H1 (cell line): Measurements from ENCODE around the gene TLK2. TPM values are rescaled to one million over a fixed set of nuclear protein-coding genes. Genes with fewer than 3 reads are reported as not detected.

Experiments used
- CTCF ChIA-PET: fragments of 300-600 bp; sonication (Branson Sonifier 250); formaldehyde crosslinking; loops from one replicate; lab custom pipeline; 2021; ENCODE audit not compliant: partially characterized antibody; lab: Charles Lee
- POLR2A ChIA-PET: fragments of 300-600 bp; sonication (Branson Sonifier 250); formaldehyde crosslinking; loops from one replicate; lab custom pipeline; 2021; ENCODE audit warnings: inconsistent platforms; ENCODE audit not compliant: partially characterized antibody; lab: Charles Lee
- DNase-seq, 2 experiments: peaks; one replicate each; pipeline versions ENCODE4 v3.0.0 to v3.0.0-alpha.2; 2010 to 2022; ENCODE audit warnings: low spot score in 2 of 2, low read depth in 1 of 2, mixed read lengths in 1 of 2
- FAIRE-seq: peaks from 2 replicates; lab custom pipeline; 2011; peaks lifted over from hg19 to GRCh38; lab: Jason Lieb, UNC
- H2AFZ ChIP-seq: 2 replicates; pipeline ENCODE4 v1.8.1; 2012; ENCODE audit warnings: low read length, inconsistent platforms
- H2AK5ac ChIP-seq: 2 replicates; pipeline ENCODE4 v1.6.1; 2013; ENCODE audit warnings: low read depth, low read length
- H2BK120ac ChIP-seq: replicated peaks from 2 replicates; pipeline ENCODE3; 2013; ENCODE audit warnings: low read depth, low read length, inconsistent platforms
- H2BK12ac ChIP-seq: 2 replicates; pipeline ENCODE4 v1.6.1; 2013; ENCODE audit warnings: low read depth, low read length
- H2BK15ac ChIP-seq: 2 replicates; pipeline ENCODE4 v1.6.1; 2013; ENCODE audit warnings: low read length
- H2BK20ac ChIP-seq: 2 replicates; pipeline ENCODE4 v1.6.1; 2013; ENCODE audit warnings: low read length
- H2BK5ac ChIP-seq: 2 replicates; pipeline ENCODE4 v1.6.1; 2013; ENCODE audit warnings: low read depth, low read length
- H3K14ac ChIP-seq: 2 replicates; pipeline ENCODE4 v1.6.1; 2013; ENCODE audit warnings: inconsistent platforms; ENCODE audit not compliant: insufficient read length
- H3K18ac ChIP-seq: 2 replicates; pipeline ENCODE4 v1.6.1; 2013; ENCODE audit warnings: low read length; ENCODE audit errors: extremely low read depth
- H3K23ac ChIP-seq: 2 replicates; pipeline ENCODE4 v1.6.1; 2013; ENCODE audit warnings: inconsistent platforms; ENCODE audit not compliant: insufficient read length
- H3K23me2 ChIP-seq: 2 replicates; pipeline ENCODE4 v1.6.1; 2013; ENCODE audit warnings: low read depth, low read length
- H3K27ac ChIP-seq: 2 replicates; pipeline ENCODE4 v1.6.1; 2011; ENCODE audit warnings: low read depth, low read length, inconsistent platforms
- H3K27me3 ChIP-seq, 4 experiments: replicated peaks in 1 of 4; 1 replicate in 1 of 4; 2 replicates in 3 of 4; pipeline versions ENCODE4 v1.6.1 to v1.8.1; 2011 to 2013; ENCODE audit warnings: low read length in 3 of 4, mild to moderate bottlenecking in 3 of 4, inconsistent platforms in 2 of 4, mixed read lengths in 2 of 4, moderate library complexity in 1 of 4; ENCODE audit not compliant: control insufficient read depth in 3 of 4, insufficient read depth in 3 of 4; ENCODE audit errors: extremely low read depth in 1 of 4
- H3K36me3 ChIP-seq, 4 experiments: 2 replicates each; pipeline versions ENCODE4 v1.6.1 to v1.8.1; 2011 to 2013; ENCODE audit warnings: mild to moderate bottlenecking in 4 of 4, low read length in 3 of 4, moderate library complexity in 2 of 4, control low read depth in 1 of 4, inconsistent platforms in 1 of 4; ENCODE audit not compliant: insufficient read depth in 4 of 4, control insufficient read depth in 2 of 4
- H3K4ac ChIP-seq: replicated peaks from 2 replicates; pipeline ENCODE3; 2013; ENCODE audit warnings: low read length, low read depth, mixed read lengths, inconsistent platforms; ENCODE audit not compliant: insufficient read length
- H3K4me1 ChIP-seq, 4 experiments: replicated peaks in 1 of 4; 1 replicate in 1 of 4; 2 replicates in 3 of 4; pipeline versions ENCODE4 v1.6.1 to v1.8.1; 2011 to 2013; ENCODE audit warnings: low read length in 3 of 4, inconsistent platforms in 2 of 4, mixed read lengths in 1 of 4; ENCODE audit not compliant: insufficient read depth in 4 of 4, control insufficient read depth in 3 of 4
- H3K4me2 ChIP-seq, 2 experiments: 2 replicates each; pipeline versions ENCODE4 v1.6.1 to v1.8.1; 2011 to 2013; ENCODE audit warnings: low read depth in 2 of 2, low read length in 2 of 2, control low read depth in 1 of 2, inconsistent platforms in 1 of 2, mild to moderate bottlenecking in 1 of 2; ENCODE audit not compliant: insufficient read depth in 1 of 2
- H3K4me3 ChIP-seq, 4 experiments: fragments of 200-600, 300-600 bp in 1 of 4; sonication (generic), shearing (Covaris generic), sonication (Bioruptor Twin) in 1 of 4; 2 replicates each; pipeline versions ENCODE4 v1.5.1 to v1.8.1; 2011 to 2016; ENCODE audit warnings: low read length in 4 of 4, low read depth in 3 of 4, control low read depth in 2 of 4, inconsistent platforms in 2 of 4, mild to moderate bottlenecking in 2 of 4, mixed read lengths in 1 of 4, moderate library complexity in 1 of 4; ENCODE audit not compliant: insufficient read depth in 2 of 4; ENCODE audit errors: extremely low read depth in 1 of 4
- H3K56ac ChIP-seq: replicated peaks from 2 replicates; pipeline ENCODE3; 2013; ENCODE audit warnings: low read depth, mild to moderate bottlenecking, mixed read lengths, low read length, inconsistent platforms; ENCODE audit not compliant: insufficient read length
- H3K79me1 ChIP-seq: 2 replicates; pipeline ENCODE4 v1.6.1; 2013; ENCODE audit warnings: low read depth, low read length, control low read depth
- H3K79me2 ChIP-seq, 2 experiments: 2 replicates each; pipeline versions ENCODE4 v1.6.1 to v1.8.1; 2012 to 2013; ENCODE audit warnings: low read length in 2 of 2, mild to moderate bottlenecking in 2 of 2, inconsistent platforms in 1 of 2; ENCODE audit not compliant: insufficient read depth in 2 of 2, control insufficient read depth in 1 of 2
- H3K9ac ChIP-seq, 4 experiments: replicated peaks in 1 of 4; 1 replicate in 1 of 4; 2 replicates in 3 of 4; pipeline versions ENCODE4 v1.6.1 to v1.8.1; 2011 to 2013; ENCODE audit warnings: low read depth in 3 of 4, low read length in 3 of 4, control low read depth in 2 of 4, mild to moderate bottlenecking in 2 of 4, moderate library complexity in 2 of 4, inconsistent platforms in 1 of 4; ENCODE audit errors: extremely low read depth in 1 of 4
- H3K9me3 ChIP-seq, 2 experiments: 2 replicates each; pipeline versions ENCODE4 v1.6.1 to v1.8.1; 2012 to 2013; ENCODE audit warnings: mild to moderate bottlenecking in 2 of 2, moderate library complexity in 2 of 2, control low read depth in 1 of 2, inconsistent platforms in 1 of 2, low read depth in 1 of 2, low read length in 1 of 2, mixed read lengths in 1 of 2; ENCODE audit not compliant: insufficient read depth in 2 of 2
- H4K20me1 ChIP-seq, 2 experiments: replicated peaks in 1 of 2; 2 replicates each; pipeline versions ENCODE3 to v1.8.1; 2011 to 2013; ENCODE audit warnings: inconsistent platforms in 2 of 2, low read length in 2 of 2, mild to moderate bottlenecking in 1 of 2; ENCODE audit not compliant: insufficient read depth in 2 of 2, control insufficient read depth in 1 of 2
- H4K5ac ChIP-seq: 2 replicates; pipeline ENCODE4 v1.6.1; 2013; ENCODE audit warnings: low read length, low read depth, mixed read lengths, inconsistent platforms; ENCODE audit not compliant: insufficient read length
- H4K8ac ChIP-seq: 2 replicates; pipeline ENCODE4 v1.8.0; 2013; ENCODE audit warnings: mild to moderate bottlenecking, moderate library complexity, low read length, inconsistent platforms; ENCODE audit not compliant: insufficient read depth; ENCODE audit errors: extremely low read depth
- H4K91ac ChIP-seq: replicated peaks from 2 replicates; pipeline ENCODE3; 2013; ENCODE audit warnings: low read length, mixed read lengths, inconsistent platforms; ENCODE audit not compliant: insufficient read length
- CBX8 ChIP-seq: fragments of 300-800, 300-1000 bp; sonication (generic); IDR thresholded peaks from 2 replicates; pipeline ENCODE4 v1.7.1; 2016; ENCODE audit warnings: low read depth, low read length, borderline replicate concordance
- CREB1 ChIP-seq: IDR thresholded peaks from 2 replicates; pipeline ENCODE4 v1.6.1; 2012; ENCODE audit warnings: inconsistent platforms
- EGR1 ChIP-seq: IDR thresholded peaks from 2 replicates; pipeline ENCODE4 v1.6.1; 2011; ENCODE audit warnings: low read depth, low read length, borderline replicate concordance
- EP300 ChIP-seq, 2 experiments: IDR thresholded peaks; 1 replicate in 1 of 2; 2 replicates in 1 of 2; pipeline ENCODE4 v1.6.1; 2011 to 2012; ENCODE audit warnings: low read depth in 2 of 2, low read length in 2 of 2, mild to moderate bottlenecking in 2 of 2, borderline replicate concordance in 1 of 2, inconsistent platforms in 1 of 2, moderate library complexity in 1 of 2
- FOSL1 ChIP-seq: IDR thresholded peaks from 2 replicates; pipeline ENCODE4 v1.6.1; 2011; ENCODE audit warnings: mild to moderate bottlenecking, low read depth, low read length, moderate library complexity; ENCODE audit not compliant: insufficient read depth
- GTF2F1 ChIP-seq: IDR thresholded peaks from 2 replicates; pipeline ENCODE4 v1.6.1; 2012; ENCODE audit warnings: low read depth, low read length, improper control_type of control experiment, borderline replicate concordance
- JUN ChIP-seq: IDR thresholded peaks from 2 replicates; pipeline ENCODE4 v1.6.1; 2011; ENCODE audit warnings: low read depth, mild to moderate bottlenecking, improper control_type of control experiment, low read length
- KDM4A ChIP-seq: IDR thresholded peaks from one replicate; pipeline ENCODE4 v1.7.1; 2012; ENCODE audit warnings: low read depth, mild to moderate bottlenecking, moderate library complexity, low read length, inconsistent platforms; ENCODE audit not compliant: severe bottlenecking
- MAFK ChIP-seq: IDR thresholded peaks from 2 replicates; pipeline ENCODE4 v1.6.1; 2012; ENCODE audit warnings: low read depth, mild to moderate bottlenecking, improper control_type of control experiment, low read length
- RAD21 ChIP-seq, 2 experiments: IDR thresholded peaks in 1 of 2; conservative IDR thresholded peaks in 1 of 2; 2 replicates each; pipeline ENCODE4 v1.6.1; 2011; ENCODE audit warnings: low read depth in 2 of 2, low read length in 2 of 2, improper control_type of control experiment in 1 of 2, inconsistent platforms in 1 of 2, mild to moderate bottlenecking in 1 of 2, moderate library complexity in 1 of 2
- RFX5 ChIP-seq: IDR thresholded peaks from 2 replicates; pipeline ENCODE4 v1.6.1; 2011; ENCODE audit warnings: low read depth, low read length, improper control_type of control experiment, borderline replicate concordance
- SP1 ChIP-seq: IDR thresholded peaks from 2 replicates; pipeline ENCODE4 v1.6.1; 2011; ENCODE audit warnings: low read depth, low read length
- WGBS, 2 experiments: shearing (Covaris generic) in 1 of 2; methylation state at CpG; one replicate each; pipeline versions ENCODE4 v1.1.6 to v1.1.7; 2013 to 2015; ENCODE audit warnings: low lambda C conversion rate in 2 of 2, mixed read lengths in 2 of 2, inconsistent platforms in 1 of 2, low coverage in 1 of 2, missing lambda C conversion rate in 1 of 2; ENCODE audit not compliant: insufficient replicate concordance in 2 of 2, insufficient coverage in 1 of 2, insufficient read length in 1 of 2; ENCODE audit errors: extremely low coverage in 1 of 2, missing lambda C conversion rate in 1 of 2; 5-methylcytosine and 5-hydroxymethylcytosine counted together
- polyA plus RNA-seq, 7 experiments: library from polyadenylated mRNA; depleted of rRNA in 3 of 7; stranded (reverse) in 5 of 7; unstranded in 2 of 7; fragments of >200 nt in 5 of 7; fragments of 200-250 nt in 2 of 7; gene quantifications; 1 replicate in 5 of 7; 2 replicates in 1 of 7; 4 replicates in 1 of 7; pipeline versions ENCODE4 v1.2.1 to v1.2.3, GENCODE V29; 2011 to 2013; ENCODE audit warnings: missing spikeins in 2 of 7, mixed read lengths in 2 of 7
- total RNA-seq: library from RNA; stranded (reverse); fragmentation: NEBNext Ultra II Directional; extraction: Animal tissue kit (Norgen Biotek cat#: 25700); gene quantifications from 2 replicates; pipeline ENCODE4 v1.2.1, GENCODE V29; 2021
- TF ChIP-seq, protein P1 (sequence below): IDR thresholded peaks from 2 replicates; pipeline ENCODE4 v1.6.1; 2012; ENCODE audit warnings: inconsistent platforms

The TLK2 gene
- total and polyA plus RNA-seq, 2 of the 8 experiments (the other 6 are each of a cell fraction or from before 2014, with no cell fraction given) = 43.1 to 59.9 TPM

DNA sequence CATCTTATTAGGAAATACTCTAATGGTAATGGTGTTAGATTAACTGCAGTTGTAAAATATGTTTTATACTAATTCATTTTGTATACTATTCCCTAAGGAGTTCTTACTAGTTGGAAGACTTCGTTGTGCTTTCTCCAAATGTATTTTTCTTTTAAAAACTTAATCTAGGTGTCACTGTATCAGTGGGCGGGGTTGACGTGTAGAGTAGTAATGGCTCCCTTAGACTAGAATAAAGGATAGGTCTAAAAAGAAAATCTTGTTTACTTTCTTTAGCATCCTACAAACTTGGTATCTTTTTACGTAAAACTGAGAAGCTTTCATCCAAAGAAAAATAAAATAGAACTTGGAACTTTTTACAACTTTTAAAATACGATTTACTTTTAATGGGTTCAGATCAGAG lies 93.9 kb downstream of the TLK2 start:
- no peak overlapping the region for H4K5ac ChIP-seq
- no peak overlapping the region for H3K18ac ChIP-seq
- no peak overlapping the region for H3K9ac ChIP-seq
- no peaks in the 10 kb centered on the region for H3K4me1 ChIP-seq
- no peak overlapping the region for H3K23ac ChIP-seq
- H3K14ac ChIP-seq = no peak overlapping the region
- H2BK12ac ChIP-seq = no peak overlapping the region
- H2AK5ac ChIP-seq = no peak overlapping the region
- no peak overlapping the region for H3K56ac ChIP-seq
- H3K36me3 ChIP-seq = peaks cover 0 to 31% (median 9%) of the 10 kb centered on the region in 4 experiments; a peak in 4 of 8 replicates
- H3K4ac ChIP-seq = no peak overlapping the region
- no peak overlapping the region for H3K4me3 ChIP-seq
- H3K79me1 ChIP-seq = no peaks in the 10 kb centered on the region
- no peaks in the 10 kb centered on the region for H3K9me3 ChIP-seq
- ChIA-PET CTCF (no interaction called here), POLR2A (interaction anchor here (0.8 kb wide), 1 partner anchor 9 kb away, joined by 3 read pairs; no protein-coding TSS in a partner anchor)
- H2AFZ ChIP-seq = no peak overlapping the region
- no peak overlapping the region for H4K8ac ChIP-seq
- no peak overlapping the region for H3K27ac ChIP-seq
- 90% methylated on average over 5 of the region's 5 CpGs; no CpG with 5 or more reads in 1 of the 2 experiments for WGBS, 2 experiments
- no peak overlapping the region for H2BK15ac ChIP-seq
- H2BK5ac ChIP-seq = no peak overlapping the region
- no peak for FAIRE-seq
- H4K20me1 ChIP-seq = peaks cover 0 to 3% of the 10 kb centered on the region in 2 experiments
- H3K4me2 ChIP-seq = no peak overlapping the region
- H2BK120ac ChIP-seq = no peak overlapping the region
- no peak for DNase-seq
- no peaks in the 10 kb centered on the region for H3K79me2 ChIP-seq
- H2BK20ac ChIP-seq = no peak overlapping the region
- no peaks in the 10 kb centered on the region for H3K27me3 ChIP-seq
- no peaks in the 10 kb centered on the region for H3K23me2 ChIP-seq
- no peak overlapping the region for H4K91ac ChIP-seq
- TF ChIP-seq FOSL1 (no peak), GTF2F1 (no peak), RAD21 (IDR thresholded peaks at IDR 0.05 in 1 of 2, conservative IDR thresholded peaks at IDR 0.05 in 1 of 2; ENCODE audit: low read depth in 2 of 2, low read length in 2 of 2) (no peak), RFX5 (no peak), CREB1 (no peak), CBX8 (no peak), EP300 (IDR thresholded peaks at IDR 0.05; ENCODE audit: borderline replicate concordance in 1 of 2, low read depth in 2 of 2, low read length in 2 of 2) (no peak), SP1 (no peak), MAFK (no peak), JUN (no peak), KDM4A (no peak), EGR1 (no peak)
- TF ChIP-seq, protein P1, sequence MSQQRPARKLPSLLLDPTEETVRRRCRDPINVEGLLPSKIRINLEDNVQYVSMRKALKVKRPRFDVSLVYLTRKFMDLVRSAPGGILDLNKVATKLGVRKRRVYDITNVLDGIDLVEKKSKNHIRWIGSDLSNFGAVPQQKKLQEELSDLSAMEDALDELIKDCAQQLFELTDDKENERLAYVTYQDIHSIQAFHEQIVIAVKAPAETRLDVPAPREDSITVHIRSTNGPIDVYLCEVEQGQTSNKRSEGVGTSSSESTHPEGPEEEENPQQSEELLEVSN = no peak
